GM12872 (cell line): Measurements from ENCODE around the gene ETV5.

ENCODE experiments used
- TF ChIP-seq, protein P1 (sequence below): IDR thresholded peaks from 3 replicates; pipeline ENCODE4 v1.5.1; 2011; ENCODE audit warnings: low read depth, mild to moderate bottlenecking, low read length, moderate library complexity; ENCODE audit not compliant: insufficient read depth

The ETV5 gene

GRCh38 chr3:186073641-186074040, 35.2 kb downstream of the ETV5 start:
- TF ChIP-seq, protein P1, sequence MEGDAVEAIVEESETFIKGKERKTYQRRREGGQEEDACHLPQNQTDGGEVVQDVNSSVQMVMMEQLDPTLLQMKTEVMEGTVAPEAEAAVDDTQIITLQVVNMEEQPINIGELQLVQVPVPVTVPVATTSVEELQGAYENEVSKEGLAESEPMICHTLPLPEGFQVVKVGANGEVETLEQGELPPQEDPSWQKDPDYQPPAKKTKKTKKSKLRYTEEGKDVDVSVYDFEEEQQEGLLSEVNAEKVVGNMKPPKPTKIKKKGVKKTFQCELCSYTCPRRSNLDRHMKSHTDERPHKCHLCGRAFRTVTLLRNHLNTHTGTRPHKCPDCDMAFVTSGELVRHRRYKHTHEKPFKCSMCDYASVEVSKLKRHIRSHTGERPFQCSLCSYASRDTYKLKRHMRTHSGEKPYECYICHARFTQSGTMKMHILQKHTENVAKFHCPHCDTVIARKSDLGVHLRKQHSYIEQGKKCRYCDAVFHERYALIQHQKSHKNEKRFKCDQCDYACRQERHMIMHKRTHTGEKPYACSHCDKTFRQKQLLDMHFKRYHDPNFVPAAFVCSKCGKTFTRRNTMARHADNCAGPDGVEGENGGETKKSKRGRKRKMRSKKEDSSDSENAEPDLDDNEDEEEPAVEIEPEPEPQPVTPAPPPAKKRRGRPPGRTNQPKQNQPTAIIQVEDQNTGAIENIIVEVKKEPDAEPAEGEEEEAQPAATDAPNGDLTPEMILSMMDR: no peak

- TF ChIP-seq, protein P1: no peak
Measured at GRCh38 chr3:186070996-186071395, 37.9 kb downstream of the ETV5 start.

DNA sequence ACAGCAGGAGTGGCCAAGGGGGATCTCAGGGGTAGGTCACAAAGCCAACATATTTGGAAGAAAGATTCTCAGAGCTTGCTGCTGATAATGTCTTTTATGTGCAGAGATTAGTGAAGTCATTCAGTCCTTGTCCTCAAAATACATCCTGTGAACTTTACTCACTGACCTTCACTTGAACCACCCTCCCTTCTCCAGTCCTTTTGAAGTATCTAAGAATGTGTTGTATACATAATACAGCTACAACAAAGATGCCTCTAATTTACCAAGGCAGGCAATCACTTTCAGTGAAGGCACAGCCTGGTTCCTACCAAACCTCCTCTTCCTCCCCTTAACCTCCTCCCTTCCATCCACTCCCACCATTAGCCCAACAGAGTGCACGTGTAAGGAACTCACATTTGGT, 38.3 kb downstream of the ETV5 start:
- TF ChIP-seq, protein P1: no peak

GRCh38 chr3:186070133-186070532, 38.8 kb downstream of the ETV5 start:
- TF ChIP-seq, protein P1: no peak

DNA sequence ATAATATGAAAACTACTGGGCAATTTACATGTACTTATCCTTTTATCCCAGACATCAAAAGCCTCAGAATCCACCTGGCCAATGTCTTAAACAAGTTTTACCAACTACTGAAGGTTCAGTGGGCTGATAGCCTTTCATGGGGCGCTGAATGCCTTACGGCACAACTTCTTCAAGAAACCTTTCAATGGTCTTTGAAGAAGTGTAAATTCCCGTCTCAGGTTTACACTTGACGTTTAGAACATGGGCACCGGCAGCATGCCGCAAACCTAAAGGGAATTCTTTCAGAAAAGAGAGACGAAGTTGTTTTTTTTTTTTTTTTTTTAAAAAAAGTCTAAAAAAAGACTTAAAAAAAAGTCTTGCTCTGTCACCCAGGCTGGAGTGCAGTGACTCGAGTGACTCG, 39.7 kb downstream of the ETV5 start:
- TF ChIP-seq, protein P1: no peak

DNA sequence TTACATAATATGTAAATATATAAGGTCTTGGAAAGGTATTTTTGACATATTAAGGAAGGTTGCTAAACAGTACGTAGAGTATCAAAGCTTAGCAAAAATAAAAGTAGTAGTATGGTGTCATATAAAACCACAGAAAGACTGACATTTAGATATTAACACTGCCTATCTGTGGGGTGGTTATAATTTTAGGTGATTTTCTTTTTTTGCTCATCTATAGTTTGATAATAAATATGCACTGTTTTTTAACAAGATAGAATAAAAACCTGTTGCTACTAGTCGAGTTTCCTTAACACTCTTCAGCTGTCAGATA, 40.7 kb downstream of the ETV5 start:
- TF ChIP-seq, protein P1: no peak

- TF ChIP-seq, protein P1: no peak
Measured at GRCh38 chr3:186067360-186068242, 41.3 kb downstream of the ETV5 start.
